ENCODE results near the gene MED9.

Gene MED9

DNA sequence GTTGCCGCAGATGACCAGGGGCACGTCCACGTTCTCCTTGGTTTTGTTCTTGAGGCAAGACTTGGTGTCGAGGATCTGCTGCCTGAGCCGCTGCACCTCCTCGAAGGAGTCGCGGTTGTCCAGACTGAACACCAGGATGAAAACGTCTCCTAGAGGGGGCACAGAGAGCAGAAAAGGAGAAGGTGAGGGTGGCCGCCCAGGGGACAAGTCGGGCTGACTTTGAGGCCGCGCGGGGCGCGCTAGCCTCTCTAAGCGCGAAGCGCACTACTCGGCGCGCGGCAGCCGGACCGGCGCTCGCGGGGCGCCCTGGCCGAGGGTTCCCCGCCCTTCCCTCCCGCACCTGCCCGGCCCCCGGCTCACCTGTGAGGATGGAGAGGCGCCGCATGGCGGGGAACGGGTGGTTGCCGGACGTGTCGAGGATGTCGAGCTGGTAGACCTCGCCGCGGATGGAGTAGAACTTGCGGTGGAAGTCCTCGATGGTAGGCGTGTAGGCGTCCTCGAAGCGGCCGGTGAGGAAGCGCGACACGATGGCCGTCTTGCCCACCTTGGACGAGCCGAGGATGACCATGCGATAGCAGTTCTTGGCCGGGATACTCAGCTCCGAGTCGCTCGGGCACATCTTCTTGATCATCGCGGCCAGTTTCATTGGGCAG lies 18.9 kb downstream of the MED9 start:
- H3K4me3 ChIP-seq (ENCODE audit: low read length), result peak overlapping the region; percentile 73
- no peaks in the 10 kb centered on the region for H3K9me3 ChIP-seq (replicated peaks; ENCODE audit: insufficient read depth, low read length)
- H3K4me1 ChIP-seq (ENCODE audit: low read length), result peaks cover 12% of the 10 kb centered on the region; the same call in 1 of the 2 replicates
- no peak overlapping the region; the same call in 1 of the 2 replicates for H3K9ac ChIP-seq (ENCODE audit: low read length)
- H3K27ac ChIP-seq (ENCODE audit: low read length), result no peak overlapping the region
- H3K4me2 ChIP-seq (ENCODE audit: low read depth, low read length), result peak overlapping the region; percentile 100
- no peak for DNase-seq
- H3K9me2 ChIP-seq (replicated peaks; ENCODE audit: insufficient read depth, low read length), result no peaks in the 10 kb centered on the region
- H3K27me3 ChIP-seq (replicated peaks; ENCODE audit: insufficient read depth, low read length), result peaks cover 6% of the 10 kb centered on the region
- H3K79me2 ChIP-seq (ENCODE audit: low read length), result no peaks in the 10 kb centered on the region
- H3F3A ChIP-seq (ENCODE audit: insufficient read depth, low read length), result peaks cover 14% of the 10 kb centered on the region; the same call in 1 of the 2 replicates
- TF ChIP-seq EZH2 (optimal IDR thresholded peaks at IDR 0.05; ENCODE audit: low read depth, low read length), result no peak
- no peak for TF ChIP-seq EZH2phosphoT487 (IDR thresholded peaks at IDR 0.05; ENCODE audit: low read length)
- TF ChIP-seq CTCF (IDR thresholded peaks at IDR 0.05; ENCODE audit: low read length), result no peak
- peak overlapping the region; percentile 70 for H2AFZ ChIP-seq (ENCODE audit: low read length)
- no peaks in the 10 kb centered on the region for H4K20me1 ChIP-seq (ENCODE audit: insufficient read depth, low read length)
- H3K36me3 ChIP-seq (replicated peaks; ENCODE audit: insufficient read depth, low read length), result no peaks in the 10 kb centered on the region

DNA sequence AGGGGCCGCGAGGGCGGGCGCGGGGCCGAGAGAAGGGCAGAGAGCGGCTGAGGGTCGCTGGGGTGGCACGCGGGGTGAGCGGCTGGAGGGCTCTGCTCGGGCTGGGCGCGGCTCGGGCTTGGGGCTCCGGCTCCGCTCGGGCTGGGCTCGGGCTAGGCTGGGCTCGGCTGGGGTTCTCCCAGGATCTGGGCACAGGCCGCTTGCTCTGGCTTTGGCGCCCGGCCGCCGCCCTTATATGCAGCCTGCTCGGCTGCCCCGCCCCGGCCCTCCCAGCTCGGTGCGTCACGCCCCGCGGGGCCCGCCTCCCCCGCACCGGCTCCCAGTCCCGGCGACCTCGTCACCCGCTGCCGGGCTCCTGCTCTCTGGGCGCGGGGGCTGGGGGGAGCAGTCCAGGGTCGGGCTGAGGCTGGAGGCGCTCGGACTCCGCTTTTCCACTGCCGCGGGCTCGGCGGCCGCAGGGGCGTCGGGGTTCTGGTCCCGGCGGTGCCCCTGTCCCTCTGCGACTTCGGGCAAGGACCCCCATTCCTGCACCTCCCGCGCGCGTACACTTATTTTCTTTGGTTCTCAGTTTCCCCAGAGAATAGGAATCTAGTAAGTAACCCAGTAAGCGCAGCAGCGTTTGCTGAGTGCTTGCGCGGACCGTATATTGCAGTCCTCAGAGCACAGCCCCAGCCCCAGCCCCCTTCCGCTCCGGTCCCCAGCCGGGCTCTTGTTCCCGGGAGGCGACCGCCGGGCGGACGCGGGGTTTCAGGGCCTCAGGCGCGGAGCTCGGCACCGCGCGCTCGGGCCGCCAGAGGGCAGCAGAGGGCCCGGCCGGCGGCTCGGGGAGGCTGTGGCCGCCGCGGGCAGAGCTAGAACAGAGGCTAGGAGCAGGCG lies 19.6 kb downstream of the MED9 start, which contains the start of gene RASD1:
Gene RASD1 (minus strand): TSS at position 207 of the 876 bp plus-strand sequence. CDS start 214 bp downstream, outside the sequence.
- H3K4me2 ChIP-seq (ENCODE audit: low read depth, low read length), result peak within 1 kb of the TSS; percentile 100
- H3K4me3 ChIP-seq (ENCODE audit: low read length), result peak within 1 kb of the TSS; percentile 73
- H3K79me2 ChIP-seq (ENCODE audit: low read length), result no peaks in the 10 kb centered on the region
- peaks cover 14% of the 10 kb centered on the region; the same call in 1 of the 2 replicates for H3F3A ChIP-seq (ENCODE audit: insufficient read depth, low read length)
- H4K20me1 ChIP-seq (ENCODE audit: insufficient read depth, low read length), result no peaks in the 10 kb centered on the region
- no peaks in the 10 kb centered on the region for H3K9me3 ChIP-seq (replicated peaks; ENCODE audit: insufficient read depth, low read length)
- TF ChIP-seq EZH2 (optimal IDR thresholded peaks at IDR 0.05; ENCODE audit: low read depth, low read length) (no peak), EZH2phosphoT487 (IDR thresholded peaks at IDR 0.05; ENCODE audit: low read length) (no peak), CTCF (IDR thresholded peaks at IDR 0.05; ENCODE audit: low read length) (peak; percentile 88)
- peak within 1 kb of the TSS; percentile 95 for H2AFZ ChIP-seq (ENCODE audit: low read length)
- peaks cover 12% of the 10 kb centered on the region; the same call in 1 of the 2 replicates for H3K4me1 ChIP-seq (ENCODE audit: low read length)
- no peaks in the 10 kb centered on the region for H3K36me3 ChIP-seq (replicated peaks; ENCODE audit: insufficient read depth, low read length)
- H3K27me3 ChIP-seq (replicated peaks; ENCODE audit: insufficient read depth, low read length), result peaks cover 6% of the 10 kb centered on the region
- peak within 1 kb of the TSS; percentile 65; the same call in 1 of the 2 replicates for H3K9ac ChIP-seq (ENCODE audit: low read length)
- H3K27ac ChIP-seq (ENCODE audit: low read length), result no peak within 1 kb of the TSS
- peak; percentile 84 for DNase-seq
- H3K9me2 ChIP-seq (replicated peaks; ENCODE audit: insufficient read depth, low read length), result no peaks in the 10 kb centered on the region

GRCh38 chr17:17497065-17497844 lies 20.5 kb downstream of the MED9 start:
- H3K27ac ChIP-seq (ENCODE audit: low read length), result no peak overlapping the region
- peak overlapping the region; percentile 73 for H3K4me3 ChIP-seq (ENCODE audit: low read length)
- DNase-seq, result no peak
- peaks cover 14% of the 10 kb centered on the region; the same call in 1 of the 2 replicates for H3F3A ChIP-seq (ENCODE audit: insufficient read depth, low read length)
- no peaks in the 10 kb centered on the region for H3K79me2 ChIP-seq (ENCODE audit: low read length)
- no peaks in the 10 kb centered on the region for H3K36me3 ChIP-seq (replicated peaks; ENCODE audit: insufficient read depth, low read length)
- peak overlapping the region; percentile 100; the same call in 1 of the 2 replicates for H3K4me2 ChIP-seq (ENCODE audit: low read depth, low read length)
- H4K20me1 ChIP-seq (ENCODE audit: insufficient read depth, low read length), result no peaks in the 10 kb centered on the region
- TF ChIP-seq CTCF (IDR thresholded peaks at IDR 0.05; ENCODE audit: low read length), result 0 out of 2 replicates have a peak, but pooled peaks have one; percentile 2
- TF ChIP-seq EZH2phosphoT487 (IDR thresholded peaks at IDR 0.05; ENCODE audit: low read length), result no peak
- peaks cover 6% of the 10 kb centered on the region for H3K27me3 ChIP-seq (replicated peaks; ENCODE audit: insufficient read depth, low read length)
- no peaks in the 10 kb centered on the region for H3K9me2 ChIP-seq (replicated peaks; ENCODE audit: insufficient read depth, low read length)
- no peak overlapping the region for H3K9ac ChIP-seq (ENCODE audit: low read length)
- H2AFZ ChIP-seq (ENCODE audit: low read length), result no peak overlapping the region
- H3K9me3 ChIP-seq (replicated peaks; ENCODE audit: insufficient read depth, low read length), result no peaks in the 10 kb centered on the region
- peaks cover 12% of the 10 kb centered on the region; the same call in 1 of the 2 replicates for H3K4me1 ChIP-seq (ENCODE audit: low read length)
